NCI-H2081 (cell line): Measurements from ENCODE around the gene ZNF407.
A peak's percentile ranks its signal among the peaks of the same experiment; 100 is the strongest.

Experiments
- DNase-seq, 2 experiments: peaks; one replicate each; lab custom pipeline; 2025; lab: John Stamatoyannopoulos, UW

The ZNF407 gene

GRCh38 chr18:74589021-74589420 is 8.6 kb upstream of the ZNF407 start:
- DNase-seq, result no peak

- no peak for DNase-seq
These were observed 7.9 kb upstream of the ZNF407 start for GRCh38 chr18:74589811-74590210.

- no peak for DNase-seq
These were observed 7.0 kb upstream of the ZNF407 start for GRCh38 chr18:74590671-74591070.

GRCh38 chr18:74595431-74595830 is 2.2 kb upstream of the ZNF407 start:
- no peak for DNase-seq

- DNase-seq, result peak; percentile 52 to 83
These were observed 522 bp upstream of the ZNF407 start for GRCh38 chr18:74597034-74597661.

- DNase-seq, result peak; percentile 25 to 57
These were observed 806 bp downstream of the ZNF407 start for GRCh38 chr18:74598350-74599001.

GRCh38 chr18:74604361-74604760 is 6.7 kb downstream of the ZNF407 start:
- no peak for DNase-seq

GRCh38 chr18:74604774-74605173 is 7.1 kb downstream of the ZNF407 start:
- DNase-seq, result no peak

GRCh38 chr18:74608681-74609080 is 11.0 kb downstream of the ZNF407 start:
- DNase-seq, result no peak

GRCh38 chr18:74609535-74609934 is 11.9 kb downstream of the ZNF407 start:
- no peak for DNase-seq

GRCh38 chr18:74610051-74610615 is 12.5 kb downstream of the ZNF407 start:
- no peak for DNase-seq

GRCh38 chr18:74610860-74611259 is 13.2 kb downstream of the ZNF407 start:
- no peak for DNase-seq

- DNase-seq, result no peak
These were observed 14.1 kb downstream of the ZNF407 start for GRCh38 chr18:74611765-74612164.

GRCh38 chr18:74613381-74613780 is 15.7 kb downstream of the ZNF407 start:
- DNase-seq, result peak in 1 of 2 experiments; percentile 31

GRCh38 chr18:74616494-74616893 is 18.8 kb downstream of the ZNF407 start:
- no peak for DNase-seq

- DNase-seq, result no peak
These were observed 19.8 kb downstream of the ZNF407 start for GRCh38 chr18:74617486-74617885.

GRCh38 chr18:74622072-74622471 is 24.4 kb downstream of the ZNF407 start:
- DNase-seq, result no peak

- peak in 1 of 2 experiments; percentile 8 for DNase-seq
These were observed 25.6 kb downstream of the ZNF407 start for GRCh38 chr18:74623047-74623816.

GRCh38 chr18:74624466-74624865 is 26.8 kb downstream of the ZNF407 start:
- DNase-seq, result no peak

- peak in 1 of 2 experiments; percentile 54 for DNase-seq
These were observed 27.5 kb downstream of the ZNF407 start for GRCh38 chr18:74625157-74625556.

- DNase-seq, result no peak
These were observed 28.6 kb downstream of the ZNF407 start for GRCh38 chr18:74626049-74626874.

GRCh38 chr18:74630804-74631203 is 33.1 kb downstream of the ZNF407 start:
- DNase-seq, result no peak
